Measurements from ENCODE around the gene MOK.

Gene MOK

GRCh38 chr14:102256716-102257115 lies 48.2 kb downstream of the MOK start:
- Histone ChIP-seq H3K4me3 (ENCODE audit: low read depth, low read length) (no peak overlapping the region), H4K8ac (ENCODE audit: low read depth, low read length) (no peak overlapping the region), H4K12ac (ENCODE audit: low read depth, low read length) (no peak overlapping the region), H3K9me3 (ENCODE audit: insufficient read depth, low read depth, low read length) (peaks cover 6% of the 10 kb centered on the region), H3K4ac (ENCODE audit: low read depth, low read length) (no peak overlapping the region), H3K23ac (ENCODE audit: low read length) (no peak overlapping the region), H3K14ac (ENCODE audit: low read length) (no peak overlapping the region), H2BK12ac (ENCODE audit: low read length) (no peak overlapping the region), H2AK5ac (ENCODE audit: low read length) (no peak overlapping the region), H3K79me2 (ENCODE audit: control insufficient read depth, insufficient read depth, low read length, poor library complexity) (no peaks in the 10 kb centered on the region), H2AFZ (ENCODE audit: insufficient read depth, low read length, poor library complexity) (no peak overlapping the region), H2BK5ac (ENCODE audit: low read depth, low read length, poor library complexity) (no peak overlapping the region), H3K27ac (ENCODE audit: low read depth, low read length) (no peak overlapping the region), H3K27me3 (ENCODE audit: insufficient read depth, low read length) (no peaks in the 10 kb centered on the region), H3K18ac (ENCODE audit: low read length) (no peak overlapping the region), H3K9ac (ENCODE audit: low read length) (no peak overlapping the region), H3K4me2 (ENCODE audit: low read length) (no peak overlapping the region), H3K36me3 (ENCODE audit: control insufficient read depth in 1 of 2, insufficient read depth in 2 of 2, low read length in 2 of 2) (no peaks in the 10 kb centered on the region), H4K91ac (ENCODE audit: low read depth, low read length) (no peak overlapping the region), H2BK120ac (ENCODE audit: insufficient read depth, low read length, poor library complexity) (no peak overlapping the region), H3K79me1 (ENCODE audit: low read length) (no peaks in the 10 kb centered on the region), H3K4me1 (ENCODE audit: control insufficient read depth in 1 of 2, insufficient read depth in 2 of 2, low read length in 2 of 2) (no peaks in the 10 kb centered on the region)
- no CpG with 5 or more reads among the region's 9 CpGs for WGBS (ENCODE audit: extremely low coverage, insufficient coverage, insufficient read length)
- no peak for DNase-seq

- H3K4me3 ChIP-seq (ENCODE audit: low read depth, low read length) = no peak overlapping the region
- H4K91ac ChIP-seq (ENCODE audit: low read depth, low read length) = no peak overlapping the region
- no peak overlapping the region for H4K12ac ChIP-seq (ENCODE audit: low read depth, low read length)
- H3K9me3 ChIP-seq (ENCODE audit: insufficient read depth, low read depth, low read length) = peaks cover 6% of the 10 kb centered on the region
- H2BK5ac ChIP-seq (ENCODE audit: low read depth, low read length, poor library complexity) = no peak overlapping the region
- no peak overlapping the region for H3K27ac ChIP-seq (ENCODE audit: low read depth, low read length)
- no peaks in the 10 kb centered on the region for H3K36me3 ChIP-seq (ENCODE audit: control insufficient read depth in 1 of 2, insufficient read depth in 2 of 2, low read length in 2 of 2)
- no peak overlapping the region for H3K18ac ChIP-seq (ENCODE audit: low read length)
- DNase-seq = no peak
- H2BK120ac ChIP-seq (ENCODE audit: insufficient read depth, low read length, poor library complexity) = no peak overlapping the region
- H3K79me2 ChIP-seq (ENCODE audit: control insufficient read depth, insufficient read depth, low read length, poor library complexity) = no peaks in the 10 kb centered on the region
- H2AK5ac ChIP-seq (ENCODE audit: low read length) = no peak overlapping the region
- no peak overlapping the region for H2AFZ ChIP-seq (ENCODE audit: insufficient read depth, low read length, poor library complexity)
- no peaks in the 10 kb centered on the region for H3K27me3 ChIP-seq (ENCODE audit: insufficient read depth, low read length)
- no peak overlapping the region for H4K8ac ChIP-seq (ENCODE audit: low read depth, low read length)
- WGBS (ENCODE audit: extremely low coverage, insufficient coverage, insufficient read length) = no CpG with 5 or more reads among the region's 9 CpGs
- no peak overlapping the region for H3K9ac ChIP-seq (ENCODE audit: low read length)
- no peaks in the 10 kb centered on the region for H3K79me1 ChIP-seq (ENCODE audit: low read length)
- H3K4me2 ChIP-seq (ENCODE audit: low read length) = no peak overlapping the region
- no peak overlapping the region for H3K4ac ChIP-seq (ENCODE audit: low read depth, low read length)
- no peak overlapping the region for H3K14ac ChIP-seq (ENCODE audit: low read length)
- no peaks in the 10 kb centered on the region for H3K4me1 ChIP-seq (ENCODE audit: control insufficient read depth in 1 of 2, insufficient read depth in 2 of 2, low read length in 2 of 2)
- no peak overlapping the region for H2BK12ac ChIP-seq (ENCODE audit: low read length)
- H3K23ac ChIP-seq (ENCODE audit: low read length) = no peak overlapping the region
Observed at GRCh38 chr14:102255401-102256190, 49.4 kb downstream of the MOK start.

- Histone ChIP-seq H2BK5ac (ENCODE audit: low read depth, low read length, poor library complexity) (no peak overlapping the region), H3K4me3 (ENCODE audit: low read depth, low read length) (no peak overlapping the region), H3K27ac (ENCODE audit: low read depth, low read length) (no peak overlapping the region), H3K4me2 (ENCODE audit: low read length) (no peak overlapping the region), H3K4ac (ENCODE audit: low read depth, low read length) (no peak overlapping the region), H3K14ac (ENCODE audit: low read length) (no peak overlapping the region), H3K23ac (ENCODE audit: low read length) (no peak overlapping the region), H3K36me3 (ENCODE audit: control insufficient read depth in 1 of 2, insufficient read depth in 2 of 2, low read length in 2 of 2) (no peaks in the 10 kb centered on the region), H4K8ac (ENCODE audit: low read depth, low read length) (no peak overlapping the region), H3K27me3 (ENCODE audit: insufficient read depth, low read length) (no peaks in the 10 kb centered on the region), H3K18ac (ENCODE audit: low read length) (no peak overlapping the region), H2BK120ac (ENCODE audit: insufficient read depth, low read length, poor library complexity) (no peak overlapping the region), H3K79me2 (ENCODE audit: control insufficient read depth, insufficient read depth, low read length, poor library complexity) (no peaks in the 10 kb centered on the region), H2AFZ (ENCODE audit: insufficient read depth, low read length, poor library complexity) (no peak overlapping the region), H4K91ac (ENCODE audit: low read depth, low read length) (no peak overlapping the region), H3K4me1 (ENCODE audit: control insufficient read depth in 1 of 2, insufficient read depth in 2 of 2, low read length in 2 of 2) (no peaks in the 10 kb centered on the region), H2AK5ac (ENCODE audit: low read length) (no peak overlapping the region), H4K12ac (ENCODE audit: low read depth, low read length) (no peak overlapping the region), H3K79me1 (ENCODE audit: low read length) (no peaks in the 10 kb centered on the region), H2BK12ac (ENCODE audit: low read length) (no peak overlapping the region), H3K9ac (ENCODE audit: low read length) (peak overlapping the region; percentile 38), H3K9me3 (ENCODE audit: insufficient read depth, low read depth, low read length) (peaks cover 6% of the 10 kb centered on the region)
- no CpG with 5 or more reads among the region's 21 CpGs for WGBS (ENCODE audit: extremely low coverage, insufficient coverage, insufficient read length)
- DNase-seq = no peak
Observed at GRCh38 chr14:102252834-102253801, 51.8 kb downstream of the MOK start.

GRCh38 chr14:102251161-102251560 lies 53.8 kb downstream of the MOK start:
- Histone ChIP-seq H3K4me3 (ENCODE audit: low read depth, low read length) (no peak overlapping the region), H3K4me2 (ENCODE audit: low read length) (no peak overlapping the region), H3K23ac (ENCODE audit: low read length) (no peak overlapping the region), H3K4me1 (ENCODE audit: control insufficient read depth in 1 of 2, insufficient read depth in 2 of 2, low read length in 2 of 2) (no peaks in the 10 kb centered on the region), H2BK120ac (ENCODE audit: insufficient read depth, low read length, poor library complexity) (no peak overlapping the region), H2AK5ac (ENCODE audit: low read length) (no peak overlapping the region), H3K79me2 (ENCODE audit: control insufficient read depth, insufficient read depth, low read length, poor library complexity) (no peaks in the 10 kb centered on the region), H4K12ac (ENCODE audit: low read depth, low read length) (no peak overlapping the region), H3K79me1 (ENCODE audit: low read length) (no peaks in the 10 kb centered on the region), H3K4ac (ENCODE audit: low read depth, low read length) (no peak overlapping the region), H4K91ac (ENCODE audit: low read depth, low read length) (no peak overlapping the region), H2AFZ (ENCODE audit: insufficient read depth, low read length, poor library complexity) (no peak overlapping the region), H2BK12ac (ENCODE audit: low read length) (no peak overlapping the region), H3K18ac (ENCODE audit: low read length) (no peak overlapping the region), H3K9me3 (ENCODE audit: insufficient read depth, low read depth, low read length) (no peaks in the 10 kb centered on the region), H4K8ac (ENCODE audit: low read depth, low read length) (no peak overlapping the region), H3K27me3 (ENCODE audit: insufficient read depth, low read length) (no peaks in the 10 kb centered on the region), H3K36me3 (ENCODE audit: control insufficient read depth in 1 of 2, insufficient read depth in 2 of 2, low read length in 2 of 2) (no peaks in the 10 kb centered on the region), H3K9ac (ENCODE audit: low read length) (no peak overlapping the region), H3K27ac (ENCODE audit: low read depth, low read length) (no peak overlapping the region), H2BK5ac (ENCODE audit: low read depth, low read length, poor library complexity) (no peak overlapping the region), H3K14ac (ENCODE audit: low read length) (no peak overlapping the region)
- no CpG with 5 or more reads among the region's 8 CpGs for WGBS (ENCODE audit: extremely low coverage, insufficient coverage, insufficient read length)
- peak in 1 of 2 donors; percentile 39 for DNase-seq

All from trophoblast cell (in vitro differentiated cells and primary cell).